NCI-H1436 (cell line): ENCODE results near the gene AP1B1.
"Not testable (repeated sequence)": the region's sequence is repeated elsewhere in the genome, so short reads cannot be mapped to it uniquely, and the experiment has no call there.

Source experiments
- DNase-seq: peaks from one replicate; lab custom pipeline; 2025; lab: John Stamatoyannopoulos, UW

AP1B1 gene

DNA sequence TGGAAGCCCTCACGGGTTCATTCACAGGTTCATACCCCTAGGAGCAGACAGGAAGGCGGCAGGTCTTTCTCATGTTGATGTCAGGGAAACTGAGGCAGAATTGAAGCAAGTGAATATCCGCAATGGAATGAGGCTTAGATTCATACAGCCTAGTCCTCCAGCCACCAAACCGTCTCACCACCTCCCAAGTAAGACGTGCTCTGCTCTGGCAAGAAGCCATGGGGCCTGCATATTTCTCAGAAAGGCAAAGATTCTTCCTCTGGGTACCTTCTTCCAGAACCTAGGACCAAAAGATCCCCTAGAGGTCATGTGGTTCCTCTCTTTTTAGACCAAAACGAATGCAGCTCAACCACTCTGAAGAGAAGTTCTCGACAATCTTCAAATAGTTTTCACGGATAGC lies 1.7 kb downstream of the AP1B1 start:
- DNase-seq: no peak

DNA sequence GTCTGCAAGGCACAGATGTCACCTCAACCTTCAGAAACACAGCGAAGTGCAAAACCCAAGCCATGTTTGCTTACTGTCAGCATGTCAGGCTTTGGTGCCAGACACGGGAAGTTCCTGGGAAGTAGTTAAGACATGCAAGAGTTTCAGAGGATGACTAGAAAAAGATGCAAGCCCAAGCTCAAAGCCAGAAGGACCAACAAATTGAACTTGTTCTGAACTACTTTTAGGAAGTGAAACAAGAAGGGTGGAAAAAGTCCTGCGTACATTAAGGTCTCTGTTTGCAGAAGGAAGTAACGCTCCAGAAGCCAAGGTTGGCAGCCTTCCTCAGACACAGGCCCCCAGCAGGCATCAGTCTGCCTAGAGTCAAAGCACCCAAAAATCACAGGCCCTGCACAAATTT lies 2.6 kb downstream of the AP1B1 start:
- DNase-seq: no peak

DNA sequence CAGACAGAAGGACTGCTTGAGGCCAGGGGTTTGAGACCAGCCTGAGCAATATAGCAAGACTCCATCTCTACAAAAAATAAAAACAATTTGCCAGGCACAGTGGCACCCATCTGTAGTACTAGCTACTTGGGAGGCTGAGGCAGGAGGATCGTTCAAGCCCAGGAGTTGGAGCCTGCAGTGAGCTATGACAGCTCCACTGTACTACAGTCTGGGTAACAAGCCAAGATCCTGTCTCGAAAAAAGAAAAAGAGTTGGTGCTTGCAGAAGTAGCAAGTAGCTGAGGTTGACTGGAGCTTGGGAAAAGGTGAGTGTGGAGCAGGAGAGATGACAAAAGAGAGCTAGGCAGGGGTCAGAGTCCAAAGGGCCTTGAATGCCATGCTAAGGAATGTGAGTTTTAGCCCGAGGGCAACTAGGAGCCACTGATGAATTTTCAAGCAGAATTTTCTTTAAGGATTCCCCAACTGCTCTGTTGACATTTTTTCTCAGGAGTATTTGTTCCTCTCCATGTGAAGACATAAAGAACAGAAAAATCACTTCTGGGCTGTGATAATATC lies 3.1 kb downstream of the AP1B1 start:
- no peak for DNase-seq

DNA sequence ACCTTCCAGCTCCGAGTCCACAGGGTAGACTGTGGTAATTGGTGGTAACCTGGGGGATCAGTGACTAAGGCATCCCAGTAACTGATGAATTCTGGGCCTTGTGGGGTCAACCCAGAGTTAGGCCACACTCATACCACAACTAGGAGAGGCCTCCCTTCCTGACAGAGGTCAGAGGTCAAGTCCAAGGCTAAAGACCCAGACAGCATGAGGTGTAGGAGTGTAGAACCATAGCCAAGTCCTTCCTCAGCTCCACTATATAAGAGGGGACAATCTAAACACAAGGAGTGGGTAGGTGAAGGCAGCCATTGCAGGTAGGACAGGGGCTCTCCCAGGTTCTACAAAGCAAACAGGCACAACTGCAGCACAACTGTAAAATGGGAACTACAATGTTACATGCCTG lies 4.6 kb downstream of the AP1B1 start:
- DNase-seq: no peak

DNA sequence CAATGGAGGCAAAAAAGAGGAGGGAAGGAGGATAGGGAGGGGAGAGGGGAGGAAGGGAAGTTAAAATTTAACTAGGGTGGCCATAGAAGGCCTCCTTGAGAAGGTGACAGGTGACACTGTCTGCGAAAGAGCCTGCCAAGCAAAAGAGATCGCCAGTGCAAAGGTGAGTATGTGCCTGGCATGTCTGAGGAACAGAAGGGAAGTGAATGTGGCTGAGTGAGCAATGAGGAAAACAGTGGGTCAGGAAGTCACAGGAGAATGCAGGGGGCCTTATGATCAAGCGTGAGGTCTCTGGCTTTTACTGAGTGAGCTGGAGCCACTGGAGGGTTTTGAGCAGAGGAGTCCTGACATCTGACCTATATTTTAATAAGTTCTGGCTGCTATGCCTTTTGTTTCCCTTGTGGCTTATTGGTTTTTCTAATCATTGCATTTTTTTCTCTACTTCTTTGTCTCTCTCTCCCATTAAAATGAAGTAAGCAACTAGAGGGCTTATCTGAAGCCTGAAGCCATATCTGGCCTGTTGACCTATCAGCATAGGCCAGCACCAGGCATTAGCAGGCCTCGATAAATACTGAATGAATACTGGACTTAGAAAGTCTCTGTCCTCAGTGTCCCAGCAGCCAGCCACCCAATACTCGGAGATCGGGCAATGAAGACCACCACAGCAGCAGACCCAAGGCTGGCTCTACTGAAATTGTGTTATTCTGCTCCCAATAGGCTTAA lies 5.6 kb downstream of the AP1B1 start:
- DNase-seq: no peak

DNA sequence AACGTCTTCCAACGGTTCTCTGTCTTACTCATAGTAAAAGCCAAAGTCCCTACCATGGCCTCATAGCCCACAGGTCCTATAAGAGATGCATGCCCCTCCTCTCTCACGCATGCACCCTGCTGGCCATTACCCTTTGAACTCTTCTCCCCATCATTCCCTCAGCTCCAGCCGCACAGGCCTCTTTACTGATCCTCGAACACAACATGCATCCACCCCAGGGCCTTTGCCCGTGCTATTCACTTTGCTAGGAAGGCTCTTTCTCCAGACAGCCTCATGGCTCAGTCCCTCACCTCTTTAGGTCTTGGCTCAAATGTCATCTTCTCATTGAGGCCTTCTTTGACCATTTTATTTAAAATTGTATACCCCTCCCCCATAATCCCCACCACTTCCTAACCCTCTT lies 7.5 kb downstream of the AP1B1 start:
- DNase-seq: no peak

DNA sequence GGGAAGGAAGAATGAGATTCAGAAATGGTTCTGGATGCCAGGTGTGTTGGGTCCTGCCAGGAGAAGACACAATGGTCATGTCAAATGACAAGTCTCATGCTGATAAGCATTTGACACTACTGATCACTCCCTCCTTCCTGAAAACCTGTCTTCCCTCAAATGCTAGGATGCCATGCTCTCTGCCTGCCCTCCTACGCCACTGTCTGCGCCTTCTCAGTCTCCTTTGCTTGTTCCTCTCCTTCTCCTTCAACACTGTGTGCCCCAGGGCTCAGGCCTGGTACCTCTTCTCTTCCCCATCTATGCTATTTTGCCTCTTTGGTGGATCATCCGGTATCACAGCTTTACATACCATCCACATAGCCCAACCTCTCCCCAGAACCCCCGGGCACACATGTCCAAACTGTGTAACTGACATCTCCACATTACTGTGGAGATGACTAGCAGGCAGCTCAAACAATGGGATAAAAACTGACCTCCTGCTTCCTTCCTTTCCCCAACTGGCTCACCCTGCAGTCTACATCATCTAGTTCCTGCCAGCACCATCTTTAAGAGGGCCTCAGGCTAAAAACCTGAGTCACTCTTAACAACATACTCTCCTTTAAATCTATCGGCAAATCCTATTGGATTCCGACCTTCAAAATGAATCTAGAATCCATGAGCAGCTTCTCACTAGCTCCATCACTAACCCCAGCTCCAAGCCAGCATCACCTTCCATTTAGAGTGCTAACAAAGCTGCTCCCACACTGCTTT lies 8.2 kb downstream of the AP1B1 start:
- DNase-seq: no peak

DNA sequence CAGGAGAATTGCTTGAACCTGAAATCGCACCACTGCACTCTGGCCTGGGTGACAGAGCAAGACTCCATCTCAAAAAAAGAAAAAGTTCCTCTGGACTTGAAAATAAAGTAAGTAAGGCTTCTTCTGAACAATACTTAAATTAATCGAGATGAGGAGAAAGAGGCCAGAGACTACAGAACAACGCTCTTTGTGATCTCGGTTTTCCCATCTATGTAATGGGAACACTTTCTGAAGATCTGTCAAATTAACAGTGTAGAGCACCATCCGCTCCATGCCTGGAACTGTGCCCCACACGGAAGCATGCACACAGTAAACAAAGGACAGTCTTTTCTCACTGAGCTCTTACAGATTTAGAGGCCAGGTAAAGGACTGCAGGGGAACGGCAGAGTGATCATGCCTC lies 9.1 kb downstream of the AP1B1 start:
- no peak for DNase-seq

DNA sequence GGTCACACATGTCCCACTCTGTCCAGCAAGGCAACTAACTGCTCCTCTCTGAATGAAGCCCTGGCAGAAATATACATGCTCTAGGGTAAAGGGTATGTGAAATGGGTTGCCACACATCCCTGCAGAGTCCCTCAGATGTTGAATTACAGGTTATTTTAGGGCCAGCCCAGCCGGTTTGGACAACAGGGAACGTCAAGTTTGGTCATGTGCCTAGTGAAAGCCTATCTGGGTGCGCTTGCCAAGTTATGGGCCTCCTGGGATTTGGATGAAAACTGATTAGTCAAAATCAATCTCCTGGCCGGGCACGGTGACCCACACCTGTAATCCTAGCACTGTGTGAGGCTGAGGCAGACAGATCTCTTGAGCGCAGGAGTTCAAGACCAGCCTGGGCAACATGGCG lies 10.4 kb downstream of the AP1B1 start:
- DNase-seq: no peak

DNA sequence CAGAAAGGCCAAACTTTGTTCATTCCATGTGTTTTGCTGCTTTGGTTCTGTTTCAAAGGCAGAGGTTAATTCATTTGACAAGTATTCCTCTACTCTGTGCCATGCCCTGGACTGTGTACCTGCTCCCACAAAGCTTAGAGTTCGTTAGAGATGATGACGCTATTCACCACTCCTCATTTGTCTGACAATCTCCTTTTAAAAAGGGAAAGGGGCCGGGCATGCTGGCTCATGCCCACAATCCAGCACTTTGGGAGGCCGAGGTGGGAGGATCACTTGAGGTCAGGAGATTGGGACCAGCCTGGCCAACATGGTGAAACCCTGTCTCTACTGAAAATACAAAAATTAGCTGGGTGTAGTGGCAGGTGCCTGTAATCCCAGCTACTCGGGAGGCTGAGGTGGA lies 11.7 kb downstream of the AP1B1 start:
- DNase-seq: not testable (repeated sequence)

DNA sequence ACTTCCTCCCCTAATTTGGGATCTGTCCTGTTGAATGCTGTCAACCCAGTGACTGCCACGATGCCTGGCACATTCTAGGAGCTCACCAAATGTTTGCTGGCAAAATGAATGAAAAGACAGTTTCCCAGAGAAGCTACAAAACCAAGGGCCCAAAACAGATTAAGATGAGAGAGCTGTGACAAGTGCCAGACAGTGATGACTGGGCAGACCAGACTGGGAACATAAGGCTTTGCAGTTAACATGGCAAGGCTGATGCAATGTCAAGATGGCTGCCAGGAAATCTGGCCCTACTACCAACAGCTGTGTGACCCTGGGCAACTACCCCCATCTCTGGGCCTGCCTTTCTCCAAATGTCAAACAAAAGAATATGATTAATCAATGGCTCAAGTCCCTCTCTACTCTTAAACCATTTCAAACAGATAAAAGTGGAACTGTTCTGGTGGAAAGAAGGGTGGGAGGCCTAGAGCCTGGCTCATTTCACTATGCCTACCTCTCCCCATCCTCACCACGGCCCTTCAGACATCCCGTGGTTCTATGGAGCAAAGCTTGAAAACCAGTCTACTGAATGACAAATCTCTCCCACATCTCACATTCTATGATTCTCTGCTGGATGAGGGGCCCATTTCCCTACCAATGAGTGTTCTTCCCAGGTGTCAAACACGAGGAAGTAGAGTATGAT lies 12.8 kb downstream of the AP1B1 start:
- DNase-seq: no peak

DNA sequence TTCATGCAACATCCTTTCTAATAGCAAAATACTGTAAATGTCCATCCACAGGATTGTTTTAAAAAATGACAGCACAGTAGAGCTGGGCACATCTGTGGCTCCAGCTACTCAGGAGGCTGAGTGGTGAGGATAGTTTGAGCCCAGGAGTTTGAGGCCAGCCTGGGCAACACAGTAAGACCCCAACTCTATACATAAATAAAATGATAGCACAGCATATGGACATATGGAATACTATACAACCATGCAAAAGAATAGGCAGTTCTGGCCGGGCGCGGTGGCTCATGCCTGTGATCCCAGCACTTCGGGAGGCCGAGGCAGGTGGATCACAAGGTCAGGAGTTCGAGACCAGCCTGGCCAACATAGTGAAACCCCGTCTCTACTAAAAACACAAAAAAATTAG lies 13.6 kb downstream of the AP1B1 start:
- not testable (repeated sequence) for DNase-seq

DNA sequence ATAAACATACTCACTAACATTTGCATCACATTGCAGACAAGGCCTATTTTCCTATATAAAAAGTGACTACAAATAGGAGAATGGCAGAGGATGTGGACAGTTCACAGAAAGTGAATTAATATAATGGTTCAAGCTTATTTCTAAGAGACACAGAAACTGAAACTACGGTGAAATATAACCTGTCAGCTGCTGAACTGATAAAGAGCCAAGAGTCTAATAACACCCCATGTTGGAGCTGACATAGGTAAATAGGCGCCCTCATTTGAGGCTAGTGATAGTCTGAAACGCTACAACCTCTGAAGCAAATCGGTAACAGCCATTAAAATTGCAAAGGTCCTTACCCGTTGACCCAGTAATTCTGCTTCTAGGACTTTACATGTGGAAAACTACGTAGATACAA lies 14.0 kb downstream of the AP1B1 start:
- DNase-seq: no peak

DNA sequence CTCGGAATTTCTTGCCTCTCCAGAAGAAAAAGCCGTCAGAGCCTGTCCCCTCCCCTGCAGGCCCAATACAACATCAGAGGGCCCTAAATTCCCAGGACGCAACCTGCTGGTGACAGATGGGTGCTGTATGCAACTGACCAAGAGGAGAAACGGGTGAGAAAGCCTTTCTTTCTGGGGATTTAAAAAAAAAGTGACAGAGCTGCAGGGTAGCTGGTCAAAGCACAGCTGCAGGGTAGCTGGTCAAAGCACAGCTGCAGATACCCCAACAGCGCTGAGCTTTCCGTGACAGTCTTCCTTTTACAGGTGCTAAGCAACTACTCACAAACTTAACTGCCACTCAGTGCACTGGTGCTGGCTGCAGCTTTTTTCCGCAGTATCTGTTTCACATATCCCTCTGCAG lies 17.8 kb downstream of the AP1B1 start:
- no peak for DNase-seq

DNA sequence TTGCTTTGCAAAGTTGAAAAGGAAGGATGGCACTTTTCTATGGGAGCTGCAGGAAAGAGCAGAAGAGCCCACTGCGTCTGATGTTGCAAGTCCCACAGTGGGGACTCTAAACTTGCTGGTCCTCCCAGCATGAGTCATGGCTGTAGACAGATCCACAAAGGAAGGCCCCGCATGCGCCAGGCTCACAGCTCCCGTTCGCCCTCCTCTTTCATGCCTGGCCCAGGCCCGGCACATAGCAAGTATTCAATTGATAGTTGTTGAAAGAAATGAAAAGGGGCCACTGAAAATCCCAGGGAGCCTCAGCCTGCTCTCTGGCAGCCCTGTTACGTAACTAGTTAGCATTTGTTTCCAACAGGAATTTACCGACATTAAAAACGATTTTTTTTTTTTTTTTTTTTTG lies 18.9 kb downstream of the AP1B1 start:
- DNase-seq: no peak

DNA sequence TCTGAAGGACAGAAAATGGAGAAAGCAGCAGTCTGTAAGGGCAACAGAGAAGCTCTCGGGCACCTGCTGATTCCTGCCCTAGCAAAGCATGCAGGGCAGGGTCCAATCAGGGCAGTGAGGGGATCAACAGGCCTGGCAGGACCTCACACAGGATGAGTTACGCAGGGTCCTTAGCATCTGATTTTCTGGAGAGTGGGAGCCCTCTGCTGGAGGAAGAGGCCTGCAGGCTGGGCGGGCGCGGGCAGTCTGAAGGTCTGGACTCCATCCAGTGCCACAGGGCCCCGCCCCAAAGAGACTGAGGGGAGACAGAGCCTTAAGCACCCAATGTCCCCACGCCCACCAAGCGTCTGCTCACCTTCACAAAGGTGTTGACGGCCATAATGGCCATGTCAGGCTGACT lies 28.9 kb downstream of the AP1B1 start:
- DNase-seq: no peak

DNA sequence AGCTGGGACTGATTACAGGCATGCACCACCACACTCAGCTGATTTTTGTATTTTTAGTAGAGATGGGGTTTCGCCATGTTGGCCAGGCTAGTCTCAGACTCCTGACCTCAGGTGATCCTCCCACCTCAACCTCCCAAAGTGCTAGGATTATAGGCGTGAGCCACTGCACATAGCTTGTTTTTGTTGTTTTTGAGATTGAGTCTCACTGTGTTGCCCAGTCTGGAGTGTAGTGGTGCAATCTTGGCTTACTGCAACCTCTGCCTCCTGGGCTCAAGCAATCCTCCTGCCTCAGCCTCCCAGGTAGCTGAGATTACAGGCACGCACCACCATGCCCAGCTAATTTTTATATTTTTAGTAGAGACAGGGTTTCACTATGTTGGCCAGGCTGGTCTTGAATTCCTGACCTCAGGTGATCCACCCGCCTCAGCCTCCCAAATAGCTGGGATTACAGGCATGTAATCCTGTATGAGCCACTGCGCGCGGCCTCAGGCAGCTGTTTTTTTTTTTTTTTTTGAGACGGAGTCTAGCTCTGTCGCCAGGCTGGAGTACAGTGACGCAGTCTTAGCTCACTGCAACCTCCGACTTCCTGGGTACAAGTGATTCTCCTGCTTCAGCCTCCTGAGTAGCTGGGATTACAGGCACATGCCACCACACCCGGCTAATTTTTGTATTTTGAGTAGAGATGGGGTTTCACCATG lies 31.0 kb downstream of the AP1B1 start:
- not testable (repeated sequence) for DNase-seq

DNA sequence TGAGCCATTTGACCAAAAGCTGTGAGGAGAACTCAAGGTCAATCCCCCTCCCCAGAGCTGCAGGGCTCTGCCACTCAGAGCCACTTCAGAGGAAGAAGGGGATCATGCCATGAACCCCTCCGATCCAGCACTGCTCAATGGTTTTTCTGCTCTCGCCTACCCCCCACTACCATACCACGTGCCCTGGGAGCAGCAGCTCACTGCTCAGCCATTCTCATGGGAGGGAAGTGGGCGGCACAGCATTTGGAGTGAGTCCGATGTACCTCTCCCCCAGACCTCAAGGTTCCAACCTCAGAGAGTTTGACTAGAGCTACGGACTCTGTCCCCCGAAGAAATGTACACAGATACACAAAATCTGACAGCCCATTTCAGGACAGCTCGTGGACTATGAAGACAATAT lies 34.5 kb downstream of the AP1B1 start:
- no peak for DNase-seq

DNA sequence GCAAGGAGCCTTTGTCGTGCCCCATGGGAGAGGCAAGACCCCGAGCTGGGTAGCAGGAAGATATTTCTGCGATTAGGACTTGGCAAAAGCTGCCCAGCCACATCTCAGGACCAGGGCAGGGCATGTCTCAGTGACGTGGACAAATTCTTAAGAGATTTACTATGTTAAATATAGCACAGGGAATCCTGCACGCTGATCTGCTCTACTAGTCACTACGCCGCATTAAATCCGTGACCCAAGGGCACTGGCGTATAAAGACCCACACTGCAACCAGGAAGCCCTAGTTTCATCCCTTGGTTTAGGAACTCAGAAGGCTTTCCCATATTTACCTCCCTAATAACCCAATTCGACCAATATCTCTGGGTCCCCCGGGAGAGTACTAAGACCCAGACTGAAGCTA lies 35.1 kb downstream of the AP1B1 start:
- DNase-seq: no peak

DNA sequence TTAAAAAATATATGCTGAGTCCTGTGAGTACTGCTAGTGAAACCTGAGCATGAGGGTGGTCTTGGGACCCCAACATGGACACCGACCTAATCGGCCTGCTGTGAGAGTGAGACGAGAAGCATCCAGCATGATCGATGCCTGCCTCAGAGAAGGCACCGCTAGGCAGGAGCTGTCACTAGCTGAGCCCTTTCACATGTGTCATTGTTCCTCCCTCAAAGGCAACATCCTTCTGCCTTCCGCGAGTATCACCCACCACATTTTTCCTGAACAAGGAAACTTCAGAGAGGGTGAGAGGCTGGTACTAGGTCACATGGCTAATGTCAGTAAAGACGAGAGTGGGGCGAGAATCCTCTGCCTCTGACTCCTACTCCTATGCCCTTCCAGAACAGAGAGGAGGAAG lies 35.6 kb downstream of the AP1B1 start:
- DNase-seq: no peak

DNA sequence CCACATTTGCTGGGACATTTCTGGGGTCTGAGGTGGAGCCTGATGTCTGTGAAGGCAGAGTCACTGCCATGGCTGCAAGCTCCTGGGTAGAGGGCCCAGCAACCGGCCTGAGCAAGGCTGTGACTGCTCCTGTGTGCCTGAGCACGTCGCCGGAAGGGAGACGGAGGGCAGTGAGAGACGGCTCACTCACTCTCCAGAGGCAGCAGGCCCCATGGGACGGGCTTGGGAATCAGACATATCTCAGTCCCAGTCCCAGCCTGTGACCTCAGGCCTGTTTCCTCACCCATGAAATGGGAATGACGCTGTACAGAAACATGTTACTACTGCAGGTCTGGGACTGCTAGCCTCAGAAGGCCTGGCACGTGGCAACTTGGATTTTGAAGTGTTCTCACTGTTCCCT lies 36.5 kb downstream of the AP1B1 start:
- no peak for DNase-seq

DNA sequence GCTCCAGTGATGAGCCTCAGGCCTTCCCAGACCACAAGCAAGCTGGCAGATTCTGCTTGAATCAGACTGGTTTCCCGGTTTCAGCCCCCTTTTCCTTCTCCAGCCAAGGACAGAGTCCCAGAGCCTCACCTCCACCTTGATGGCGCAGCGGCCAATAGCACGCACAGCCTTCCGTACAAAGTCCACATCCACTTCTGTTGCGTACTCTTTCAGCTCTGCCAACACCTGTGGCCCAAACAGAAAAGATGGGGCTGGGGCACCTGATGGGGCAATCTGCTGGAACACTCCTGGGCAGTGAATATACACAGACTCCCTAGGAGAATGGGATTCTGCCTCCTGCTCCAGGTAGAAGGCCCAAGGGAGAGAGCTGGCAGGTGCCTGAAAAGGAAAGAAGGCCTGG lies 37.3 kb downstream of the AP1B1 start:
- DNase-seq: no peak
